Measurements from ENCODE around the gene FANK1.
"Not testable (repeated sequence)": the region's sequence is repeated elsewhere in the genome, so short reads cannot be mapped to it uniquely, and the experiment has no call there.

DNA sequence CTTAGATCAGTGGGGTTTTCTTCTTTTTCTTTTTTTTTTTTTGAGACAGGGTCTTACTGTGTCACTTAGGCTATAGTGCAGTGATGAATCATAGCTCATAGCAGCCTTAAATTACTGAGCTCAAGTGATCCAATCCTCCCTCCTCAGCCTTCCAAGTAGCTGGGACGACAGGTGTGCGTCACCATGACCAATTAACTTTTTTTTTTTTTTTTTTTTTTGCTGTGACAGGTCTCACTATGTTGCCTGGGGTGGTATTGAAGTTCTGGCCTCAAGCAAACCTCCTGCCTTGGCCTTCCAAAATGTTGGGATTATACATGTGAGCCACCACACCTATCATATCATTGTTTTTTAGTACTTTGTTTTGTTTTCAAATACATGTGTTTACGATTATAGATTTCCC is 13.1 kb downstream of the FANK1 start:
- TF ChIP-seq, protein P1, sequence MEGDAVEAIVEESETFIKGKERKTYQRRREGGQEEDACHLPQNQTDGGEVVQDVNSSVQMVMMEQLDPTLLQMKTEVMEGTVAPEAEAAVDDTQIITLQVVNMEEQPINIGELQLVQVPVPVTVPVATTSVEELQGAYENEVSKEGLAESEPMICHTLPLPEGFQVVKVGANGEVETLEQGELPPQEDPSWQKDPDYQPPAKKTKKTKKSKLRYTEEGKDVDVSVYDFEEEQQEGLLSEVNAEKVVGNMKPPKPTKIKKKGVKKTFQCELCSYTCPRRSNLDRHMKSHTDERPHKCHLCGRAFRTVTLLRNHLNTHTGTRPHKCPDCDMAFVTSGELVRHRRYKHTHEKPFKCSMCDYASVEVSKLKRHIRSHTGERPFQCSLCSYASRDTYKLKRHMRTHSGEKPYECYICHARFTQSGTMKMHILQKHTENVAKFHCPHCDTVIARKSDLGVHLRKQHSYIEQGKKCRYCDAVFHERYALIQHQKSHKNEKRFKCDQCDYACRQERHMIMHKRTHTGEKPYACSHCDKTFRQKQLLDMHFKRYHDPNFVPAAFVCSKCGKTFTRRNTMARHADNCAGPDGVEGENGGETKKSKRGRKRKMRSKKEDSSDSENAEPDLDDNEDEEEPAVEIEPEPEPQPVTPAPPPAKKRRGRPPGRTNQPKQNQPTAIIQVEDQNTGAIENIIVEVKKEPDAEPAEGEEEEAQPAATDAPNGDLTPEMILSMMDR (IDR thresholded peaks at IDR 0.05 in 8 of 11, conservative IDR thresholded peaks at IDR 0.05 in 3 of 11): not testable (repeated sequence)
- TF ChIP-seq POLR2AphosphoS5, POLR2A (IDR thresholded peaks at IDR 0.05): not testable (repeated sequence)

Measured in spleen (tissue), 7 donors.